HG03159 (cell line): ENCODE data around the gene PHACTR3.

ENCODE experiments used
- ATAC-seq: cut with Tn5 transposase; IDR thresholded peaks from one replicate; pipeline ENCODE4 v1.9.1; 2021; ENCODE audit warnings: mild to moderate bottlenecking, moderate library complexity; ENCODE audit not compliant: unreplicated experiment

PHACTR3 gene

DNA sequence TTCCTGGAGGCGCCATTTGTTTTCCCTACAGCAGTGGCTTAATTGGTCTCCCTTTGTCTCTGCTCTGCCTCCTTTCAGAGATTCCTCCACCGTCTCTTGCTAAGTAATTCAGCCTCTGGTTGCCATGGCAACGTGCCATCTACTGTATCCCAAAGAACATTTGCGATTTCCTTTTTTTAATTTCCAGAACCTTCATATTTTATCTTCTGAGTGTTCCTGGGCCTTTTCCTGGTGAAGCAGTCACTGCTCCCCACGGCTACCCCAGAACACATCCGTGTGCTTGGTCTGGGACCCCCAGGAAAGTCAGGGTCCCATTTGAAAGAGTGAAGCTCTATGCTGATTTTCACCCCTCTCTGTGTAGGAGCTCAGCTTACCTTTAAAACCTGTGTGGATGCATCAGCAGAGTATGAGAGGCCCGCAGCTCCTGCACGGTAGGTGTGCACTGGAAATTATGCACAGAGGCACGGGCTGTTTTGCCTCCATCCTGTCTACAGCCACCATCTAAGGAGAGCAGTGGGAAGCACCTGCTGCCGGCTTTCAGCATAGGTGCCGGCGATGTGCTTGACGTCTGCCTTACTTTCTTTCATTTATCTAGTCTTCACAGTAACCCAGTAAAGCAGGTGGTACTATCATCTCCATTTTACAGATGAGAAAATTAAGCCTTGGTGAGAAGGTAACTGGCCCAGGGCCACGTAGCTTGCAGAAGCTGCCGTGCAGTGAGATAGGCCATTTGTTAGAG lies 206.3 kb downstream of the PHACTR3 start:
- ATAC-seq, result no peak

DNA sequence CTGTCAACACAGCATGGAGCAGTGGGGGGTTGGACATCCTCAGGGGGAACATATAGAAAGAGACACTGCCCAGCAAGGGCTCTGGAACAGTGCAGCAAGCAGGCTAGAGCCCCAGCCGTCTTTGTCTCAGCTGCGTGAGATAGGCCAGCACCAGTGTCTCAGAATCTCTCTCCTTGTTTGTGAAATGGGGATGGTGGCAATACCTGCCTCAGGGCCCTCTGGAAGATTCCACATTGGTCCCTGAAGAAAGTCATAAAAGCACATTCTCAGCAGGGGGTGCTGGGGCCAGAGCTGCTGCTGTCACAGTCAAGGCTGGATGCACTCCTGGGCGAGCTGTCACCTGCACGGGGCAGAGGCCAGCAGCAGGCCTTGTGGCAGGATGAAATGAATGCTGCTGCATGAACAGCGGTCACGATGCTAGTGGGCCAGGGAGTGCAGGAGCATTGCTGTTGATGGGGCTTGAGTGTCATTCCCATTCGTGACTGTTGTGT lies 207.4 kb downstream of the PHACTR3 start:
- ATAC-seq, result no peak

DNA sequence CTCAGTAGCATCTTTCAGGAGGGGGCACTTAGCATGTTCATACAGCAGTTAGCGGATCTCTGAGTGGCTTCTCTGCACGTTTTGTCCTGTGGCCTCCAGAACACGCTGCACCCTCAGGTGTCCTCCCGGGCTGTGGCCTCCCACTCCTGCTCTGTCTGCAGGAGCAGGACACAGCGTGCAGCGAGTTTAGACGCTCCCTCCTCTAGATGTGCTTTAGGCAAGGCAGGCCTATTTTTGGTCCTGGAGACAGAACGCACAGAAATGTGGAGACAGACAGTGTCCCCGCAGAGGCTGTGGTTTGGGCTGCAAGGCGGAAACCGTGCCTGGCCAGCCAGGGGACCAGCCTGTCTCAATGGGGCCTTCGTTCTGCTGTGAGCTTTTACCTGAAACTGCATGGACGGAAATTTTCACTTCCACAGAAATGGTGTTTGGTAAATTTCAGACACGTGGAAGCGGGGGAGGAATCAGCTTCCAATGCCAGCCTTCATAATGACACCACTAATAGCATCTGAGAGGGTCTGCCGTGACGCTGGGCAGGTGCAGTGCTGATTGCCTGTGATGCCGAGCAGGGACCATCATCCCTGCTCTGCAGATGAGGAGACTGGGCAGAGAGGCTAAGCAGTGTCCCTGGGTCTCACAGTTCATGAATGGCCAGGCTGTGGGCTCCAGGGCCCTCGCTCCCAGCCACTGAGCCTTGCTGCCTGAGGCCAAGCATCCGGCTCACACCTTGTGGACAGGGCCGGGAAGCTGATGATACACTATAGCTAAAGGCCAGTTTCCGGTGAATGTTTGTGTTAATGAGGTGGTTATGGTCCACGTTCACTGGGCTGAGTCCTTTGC lies 208.2 kb downstream of the PHACTR3 start:
- ATAC-seq, result no peak

DNA sequence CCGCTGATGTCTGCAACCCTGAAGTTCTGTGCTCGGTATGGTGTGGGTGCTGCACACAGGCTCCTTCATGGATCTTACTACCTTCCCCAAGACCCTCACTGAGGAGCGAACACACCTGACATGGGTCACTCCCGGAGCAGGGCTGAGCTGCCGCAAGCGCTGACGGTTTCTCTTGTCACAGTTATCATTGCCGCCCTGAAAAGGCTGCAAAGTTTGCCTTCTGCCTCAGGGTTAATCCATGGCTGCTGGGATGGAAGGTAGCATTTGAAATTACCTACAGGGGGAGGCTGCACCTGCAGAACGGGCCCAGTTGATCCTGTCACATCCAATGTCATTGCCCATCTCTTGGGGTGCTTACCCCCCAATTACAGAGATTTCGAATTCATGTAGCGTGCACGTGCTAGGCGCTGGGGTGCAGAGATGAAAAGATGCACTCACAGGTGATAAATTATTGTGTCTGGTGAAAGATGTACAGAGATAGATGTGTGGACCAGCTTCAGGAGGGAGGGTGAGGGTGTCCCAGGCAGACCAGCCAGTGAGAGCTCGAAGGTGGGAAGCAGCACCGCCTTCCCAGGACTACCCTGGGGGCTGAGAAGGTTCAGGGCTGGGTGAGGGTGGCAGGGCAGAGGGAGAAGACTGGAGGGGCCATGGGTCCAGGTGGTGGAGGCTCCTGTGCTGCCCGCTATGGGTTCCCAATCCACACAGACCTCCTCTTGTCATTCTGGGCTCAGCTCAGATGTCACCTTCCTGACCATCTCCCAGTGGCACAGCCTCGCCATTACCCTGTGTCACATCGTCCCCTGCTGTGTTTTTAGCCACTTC lies 209.0 kb downstream of the PHACTR3 start:
- no peak for ATAC-seq

DNA sequence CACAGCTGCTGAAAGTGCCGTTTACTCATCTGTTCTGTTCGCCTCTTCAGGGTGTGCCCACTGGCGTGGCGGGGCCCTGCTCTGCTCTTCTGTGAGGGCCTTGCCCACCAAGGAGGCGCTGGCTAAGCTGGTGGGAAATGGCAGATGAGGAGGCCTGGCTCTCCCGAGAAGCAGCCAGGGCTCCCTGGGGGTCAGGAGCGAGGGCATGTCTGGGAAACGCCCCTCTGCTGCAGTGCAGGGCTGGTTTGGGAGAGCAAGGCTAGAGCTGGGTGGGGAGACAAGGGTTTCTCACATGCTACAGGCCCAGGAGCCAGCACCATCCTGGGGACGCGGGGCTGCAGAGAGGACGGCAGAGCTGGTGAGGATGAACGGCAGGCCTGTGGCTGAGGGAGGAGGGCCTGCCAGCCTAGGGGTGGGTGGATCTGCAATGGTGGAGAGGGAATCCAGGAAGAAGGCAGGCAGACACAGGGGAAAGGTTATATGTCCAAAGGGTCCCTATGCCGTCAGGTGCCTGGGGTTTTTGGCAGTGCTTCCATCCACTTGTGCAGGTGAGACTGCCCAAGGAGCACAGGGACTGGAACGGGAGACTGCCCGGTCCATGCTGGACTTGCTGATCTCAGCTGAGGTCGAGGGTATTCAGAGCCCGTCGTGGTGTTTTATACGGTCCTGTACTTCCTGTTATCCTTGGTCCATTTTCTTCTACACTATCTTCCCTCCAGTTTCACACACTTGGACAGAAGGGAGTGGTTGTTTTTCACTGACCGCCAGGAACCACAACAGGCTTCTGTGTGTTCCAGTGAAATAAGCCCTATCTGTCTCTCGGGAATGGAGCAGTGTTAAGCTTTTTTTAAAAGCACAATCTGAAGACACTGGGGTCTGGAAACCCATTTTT lies 209.9 kb downstream of the PHACTR3 start:
- ATAC-seq, result no peak

DNA sequence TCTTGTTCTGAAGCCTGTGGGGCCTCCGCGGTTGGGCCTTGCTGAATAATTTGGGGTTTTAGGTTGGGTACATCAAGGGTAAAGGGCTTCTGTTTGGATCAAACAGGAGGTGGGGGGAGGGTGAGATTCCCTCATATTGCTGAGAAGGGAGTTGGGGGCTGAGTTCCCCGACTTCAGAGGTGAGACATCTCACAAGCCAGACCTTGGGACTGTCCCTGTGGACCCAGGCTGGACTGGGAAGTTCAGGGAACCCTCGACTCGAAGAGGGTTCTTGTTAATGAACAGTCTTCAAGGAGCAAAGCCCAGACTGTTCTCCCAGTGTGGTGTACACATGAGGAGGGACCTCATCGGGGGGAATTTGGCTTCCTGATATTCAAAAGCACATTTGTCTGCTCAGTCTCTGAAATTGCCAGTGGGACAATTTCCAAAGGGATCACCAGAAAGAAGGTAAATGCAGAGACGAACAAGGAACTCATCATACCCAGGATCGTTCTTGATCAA lies 210.6 kb downstream of the PHACTR3 start:
- no peak for ATAC-seq

DNA sequence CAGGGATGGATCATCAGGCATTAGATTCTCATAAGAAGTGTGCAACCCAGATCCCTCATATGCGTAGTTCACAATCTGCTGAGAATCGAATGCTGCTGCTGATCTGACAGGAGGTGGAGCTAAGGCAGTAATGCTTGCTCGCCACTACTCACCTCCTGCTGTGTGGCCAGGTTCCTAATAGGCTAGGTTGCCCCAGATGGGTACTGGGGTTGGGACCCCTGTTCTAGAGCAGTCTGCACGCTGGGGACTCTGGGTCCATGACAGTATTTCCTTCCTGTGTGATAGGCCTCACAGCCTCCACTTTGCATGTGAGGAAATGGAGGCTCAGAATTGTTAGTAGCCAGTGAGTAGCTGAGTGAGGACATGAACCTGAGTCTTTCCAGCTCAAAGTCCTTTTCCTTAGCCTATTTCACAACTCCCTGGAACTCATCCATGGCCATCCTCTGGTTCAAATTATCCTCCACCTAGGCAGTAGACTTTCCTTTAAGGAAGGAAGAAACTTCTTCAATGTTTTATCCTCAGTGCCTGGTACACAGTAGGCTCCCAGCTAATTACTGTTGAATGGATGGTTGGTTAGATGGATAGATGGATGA lies 211.9 kb downstream of the PHACTR3 start:
- no peak for ATAC-seq

DNA sequence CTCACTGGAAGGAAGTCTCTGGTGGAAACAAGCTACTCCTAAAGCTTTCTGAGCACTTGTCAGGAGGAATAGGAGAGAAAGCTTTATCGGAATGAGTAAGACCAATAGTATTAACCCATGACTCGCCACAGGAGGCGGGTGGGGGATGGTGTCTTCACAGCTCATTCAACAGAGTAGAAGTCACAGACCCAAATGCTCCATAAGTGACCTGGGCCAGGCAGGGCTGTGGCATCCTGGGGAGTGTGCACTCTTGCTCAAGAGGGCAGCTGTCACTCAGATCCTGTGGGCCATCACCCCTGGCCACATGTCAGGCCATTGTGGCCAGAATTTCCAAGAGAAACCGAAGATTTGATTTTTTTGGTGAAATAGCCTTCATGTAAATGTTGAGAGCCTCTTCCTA lies 213.1 kb downstream of the PHACTR3 start:
- ATAC-seq, result no peak

DNA sequence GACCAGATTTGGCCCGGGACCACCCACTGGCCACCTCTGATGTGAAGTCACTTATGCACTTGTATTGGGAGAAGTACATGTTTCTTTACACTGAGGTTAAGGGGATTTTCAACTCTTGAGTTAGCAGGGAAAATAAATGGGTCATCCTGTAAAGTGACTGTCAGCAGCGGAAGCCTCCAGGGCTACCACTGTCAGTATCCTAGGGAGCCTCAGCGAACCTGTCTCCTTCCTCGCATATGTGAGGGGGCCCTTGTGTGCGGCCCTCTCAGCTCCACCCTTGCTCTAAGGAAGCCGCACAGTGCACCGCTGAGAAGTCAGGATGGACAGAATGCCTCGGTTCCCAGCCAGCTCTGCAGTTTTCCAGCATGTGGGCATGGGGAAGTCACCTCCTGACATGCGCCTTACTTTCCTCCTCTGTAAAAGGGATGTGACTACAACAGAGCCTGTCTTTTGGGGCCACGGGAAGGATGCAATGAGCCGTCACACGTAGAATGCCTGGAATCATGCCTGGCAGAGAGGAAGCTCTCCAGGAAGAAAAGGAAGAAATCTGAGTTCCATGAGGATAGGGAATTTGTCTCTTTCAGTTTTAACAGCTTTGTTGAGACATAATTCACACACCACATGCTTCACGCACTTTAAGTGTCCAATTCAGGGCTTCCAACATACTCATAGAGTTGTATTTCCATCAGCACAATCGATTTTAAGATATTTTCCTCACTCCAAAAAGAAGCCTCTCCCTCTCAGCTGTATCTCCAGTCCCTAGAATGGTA lies 213.7 kb downstream of the PHACTR3 start:
- ATAC-seq, result no peak

DNA sequence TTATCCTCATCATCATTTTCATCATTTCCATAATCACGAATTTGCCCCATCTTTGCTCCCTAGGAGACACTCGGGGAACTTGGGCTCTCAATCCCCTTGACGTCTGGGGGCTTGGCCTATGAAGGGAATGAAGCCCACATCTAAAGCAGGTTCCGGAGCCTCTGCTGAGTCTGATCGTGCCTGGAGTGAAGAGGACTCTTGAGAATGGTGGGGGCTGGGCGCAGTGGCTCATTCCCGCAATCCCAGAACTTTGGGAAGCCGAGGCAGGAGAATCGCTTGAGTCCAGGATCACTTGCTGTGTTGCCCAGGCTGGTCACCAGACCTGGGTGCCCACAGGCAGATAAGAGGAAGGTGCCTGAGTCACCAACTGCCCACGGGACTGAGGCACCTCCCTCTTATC lies 214.6 kb downstream of the PHACTR3 start:
- no peak for ATAC-seq

DNA sequence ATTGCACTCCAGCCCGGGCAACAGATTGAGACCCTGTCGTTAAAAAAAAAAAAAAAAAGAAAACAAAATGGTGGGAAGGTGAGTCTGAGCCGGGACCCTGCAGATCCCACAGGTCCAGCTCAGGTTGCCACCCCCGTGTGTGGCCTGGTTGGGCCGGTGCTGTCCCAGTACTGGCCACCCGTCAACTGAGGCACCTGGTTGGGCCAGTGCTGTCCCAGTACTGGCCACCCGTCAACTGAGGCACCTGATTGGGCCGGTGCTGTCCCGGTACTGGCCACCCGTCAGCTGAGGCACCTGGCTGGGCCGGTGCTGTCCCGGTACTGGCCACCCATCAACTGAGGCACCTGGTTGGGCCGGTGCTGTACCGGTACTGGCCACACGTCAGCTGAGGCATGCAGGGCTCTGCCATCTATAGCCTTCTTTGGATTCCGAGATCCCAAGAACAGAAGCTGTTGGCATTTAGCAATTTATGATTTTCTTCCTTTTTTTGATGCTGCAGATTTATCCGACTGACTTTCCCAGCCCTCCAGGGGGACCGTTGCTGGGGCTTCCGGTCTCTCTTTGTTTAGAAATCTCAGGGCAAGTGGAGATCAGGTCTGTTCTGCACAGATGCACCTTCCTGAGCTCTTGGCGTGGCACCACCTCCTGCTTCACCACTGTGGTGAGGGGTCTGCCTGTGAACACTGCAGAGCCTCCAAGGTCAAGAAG lies 215.3 kb downstream of the PHACTR3 start:
- ATAC-seq, result no peak

DNA sequence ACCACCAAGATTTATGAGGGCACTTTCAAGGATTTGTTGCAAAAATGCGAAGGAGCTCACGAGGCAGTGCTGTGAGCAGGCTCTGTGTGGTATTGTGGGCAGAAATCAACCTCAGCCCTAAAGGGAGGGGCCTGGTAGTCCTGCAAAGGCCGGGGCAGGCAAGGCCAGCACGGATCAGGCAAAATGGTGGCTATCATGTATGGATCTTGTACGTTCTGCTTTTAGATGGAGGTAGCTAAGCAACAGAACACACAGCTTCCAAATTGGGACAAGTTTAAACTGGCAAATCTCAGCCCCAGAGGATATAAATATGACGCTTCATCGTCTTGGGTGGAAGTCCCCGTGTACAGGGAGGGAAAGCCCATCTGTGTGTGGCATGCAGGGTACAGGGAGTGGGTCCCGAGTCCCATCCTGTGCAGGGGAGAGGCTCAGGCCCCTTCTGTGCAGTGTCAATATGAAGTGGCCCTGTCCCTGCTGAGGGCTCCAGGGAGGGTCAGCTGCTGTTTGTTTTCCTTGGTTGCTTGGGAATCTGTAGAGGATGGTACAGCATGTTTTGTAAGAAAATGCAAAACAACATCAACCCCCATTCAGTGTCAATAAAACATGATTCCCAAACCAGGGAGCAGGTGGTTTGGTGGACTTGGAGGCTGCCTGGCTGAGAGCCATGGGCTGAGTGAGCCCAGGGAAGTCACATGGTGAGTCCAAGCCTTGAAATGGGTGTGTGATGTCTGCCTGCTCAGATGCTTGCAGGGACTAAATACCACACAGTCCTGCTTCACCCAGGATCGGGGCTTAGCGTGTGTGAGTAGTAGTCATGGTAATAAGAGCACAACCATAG lies 216.1 kb downstream of the PHACTR3 start:
- ATAC-seq, result no peak

DNA sequence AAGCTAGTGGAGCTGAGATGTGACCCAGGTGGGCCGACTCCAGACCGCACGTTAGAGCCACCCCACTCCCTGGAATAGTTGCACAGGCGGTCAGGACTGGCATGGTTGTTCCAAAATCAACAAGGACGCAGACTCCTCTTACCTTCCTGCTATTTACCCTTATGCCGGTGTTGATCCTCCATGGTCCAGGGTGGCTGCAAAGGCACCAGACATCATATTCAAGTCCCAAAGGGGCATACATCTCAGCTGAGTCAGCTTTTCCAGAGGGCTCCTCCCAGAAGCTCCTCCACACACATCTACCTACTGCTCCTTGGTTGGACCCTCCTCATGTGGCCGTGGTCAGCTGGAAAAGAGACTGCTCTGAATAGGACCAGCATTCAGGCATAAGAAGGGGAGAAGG lies 216.9 kb downstream of the PHACTR3 start:
- no peak for ATAC-seq

DNA sequence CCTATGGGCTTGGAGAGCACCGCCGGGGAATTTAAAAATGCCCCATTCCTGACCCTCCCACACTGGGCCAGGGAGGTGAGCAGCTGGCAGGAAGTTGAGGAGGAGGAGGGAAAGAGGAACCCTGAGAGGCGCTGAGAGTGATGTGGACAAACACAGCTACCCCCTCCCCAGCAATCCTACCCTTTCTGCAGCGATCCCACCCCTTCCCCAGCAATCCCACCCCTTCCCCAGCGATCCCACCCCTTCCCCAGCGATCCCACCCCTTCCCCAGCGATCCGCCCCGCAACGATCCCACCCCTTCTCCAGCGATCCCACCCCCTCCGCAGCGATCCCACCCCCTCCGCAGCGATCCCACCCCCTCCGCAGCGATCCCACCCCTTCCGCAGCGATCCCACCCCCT lies 217.4 kb downstream of the PHACTR3 start:
- ATAC-seq, result no peak

DNA sequence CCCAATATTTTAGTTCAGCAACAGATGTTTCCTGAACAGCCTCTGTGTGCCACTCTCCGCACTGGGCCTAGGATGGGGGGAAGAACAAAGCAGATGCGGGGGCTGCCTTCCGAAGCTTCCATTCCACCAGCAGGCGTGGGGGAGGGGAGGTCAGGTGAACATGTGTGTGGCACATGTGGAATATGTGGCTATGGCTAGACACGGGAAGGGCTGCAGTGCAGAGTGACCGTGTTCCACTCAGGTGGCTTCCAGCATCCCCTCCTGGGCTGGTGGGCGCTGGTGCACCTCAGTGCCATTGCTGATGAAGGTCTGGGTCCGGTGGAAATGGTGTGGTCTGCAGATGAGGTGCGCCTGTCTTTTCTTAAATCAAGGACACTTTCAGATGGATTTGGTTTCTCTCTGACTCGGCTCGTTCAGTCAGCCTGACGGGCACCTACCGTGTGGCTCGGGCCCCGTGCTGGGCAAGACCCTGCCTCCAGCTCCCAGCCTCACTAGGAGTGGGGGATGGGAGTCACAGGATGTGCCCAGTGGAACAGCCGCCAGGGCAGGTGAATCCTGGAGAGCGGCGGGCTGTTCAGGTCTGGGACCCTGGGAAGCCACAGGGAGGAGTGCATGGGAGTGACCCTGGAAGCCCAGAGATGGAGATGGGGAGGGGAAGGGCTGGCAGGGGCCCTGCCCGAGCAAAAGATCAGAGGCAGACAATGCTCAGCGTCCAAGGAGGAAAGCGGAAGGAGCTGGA lies 218.1 kb downstream of the PHACTR3 start:
- ATAC-seq, result no peak

DNA sequence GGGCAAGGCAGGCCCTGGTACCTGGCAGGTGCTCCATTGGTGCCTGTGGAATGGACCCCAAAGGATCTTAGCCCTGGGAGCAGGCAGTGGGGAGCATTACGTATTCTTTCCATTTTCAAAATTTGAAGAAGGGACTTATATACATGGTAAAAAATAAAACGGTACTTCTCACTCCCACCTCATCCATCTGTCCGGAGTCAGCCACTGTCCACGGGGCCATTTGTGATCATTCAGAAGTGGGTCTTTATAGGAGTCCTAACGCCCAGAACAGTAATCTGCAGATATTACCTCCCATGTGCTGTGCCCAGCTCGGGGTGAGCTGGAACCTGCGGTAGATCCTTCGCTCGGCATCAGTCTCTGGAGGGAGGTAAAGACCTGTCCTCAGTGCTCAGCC lies 218.7 kb downstream of the PHACTR3 start:
- no peak for ATAC-seq
